ENCODE measurements around the gene PITPNC1.
"Not testable (repeated sequence)": the region's sequence is repeated elsewhere in the genome, so short reads cannot be mapped to it uniquely, and the experiment has no call there.

PITPNC1 gene

GRCh38 chr17:67479148-67479547 is 102.1 kb downstream of the PITPNC1 start:
- DNase-seq (ENCODE audit: low read depth): no peak
- no peak for TF ChIP-seq CTCF (conservative IDR thresholded peaks at IDR 0.05; ENCODE audit: low read depth, low read length)

GRCh38 chr17:67480959-67481358 is 103.9 kb downstream of the PITPNC1 start:
- not testable (repeated sequence) for H3K4me3 ChIP-seq (ENCODE audit: low read depth, low read length); DNase-seq (ENCODE audit: low read depth)

More at GRCh38 chr17:67479148-67479547, 102.1 kb downstream of the PITPNC1 start:
- no peak overlapping the region for H3K4me3 ChIP-seq (ENCODE audit: low read depth, low read length)

- no peak overlapping the region for H3K4me3 ChIP-seq (ENCODE audit: low read depth, low read length)
- no peak for TF ChIP-seq CTCF (conservative IDR thresholded peaks at IDR 0.05; ENCODE audit: low read depth, low read length)
- DNase-seq (ENCODE audit: low read depth): peak; percentile 65
Measured at GRCh38 chr17:67481808-67482207, 104.7 kb downstream of the PITPNC1 start.

- no peak overlapping the region for H3K4me3 ChIP-seq (ENCODE audit: low read depth, low read length)
- no peak for DNase-seq (ENCODE audit: low read depth)
- no peak for TF ChIP-seq CTCF (conservative IDR thresholded peaks at IDR 0.05; ENCODE audit: low read depth, low read length)
Measured at GRCh38 chr17:67482764-67483163, 105.7 kb downstream of the PITPNC1 start.

- H3K4me3 ChIP-seq (ENCODE audit: low read depth, low read length): no peak overlapping the region
- TF ChIP-seq CTCF (conservative IDR thresholded peaks at IDR 0.05; ENCODE audit: low read depth, low read length): no peak
- no peak for DNase-seq (ENCODE audit: low read depth)
Measured at GRCh38 chr17:67484261-67484660, 107.2 kb downstream of the PITPNC1 start.

- no peak for DNase-seq (ENCODE audit: low read depth)
- no peak overlapping the region for H3K4me3 ChIP-seq (ENCODE audit: low read depth, low read length)
- no peak for TF ChIP-seq CTCF (conservative IDR thresholded peaks at IDR 0.05; ENCODE audit: low read depth, low read length)
Measured at GRCh38 chr17:67485666-67486065, 108.6 kb downstream of the PITPNC1 start.

GRCh38 chr17:67487506-67487905 is 110.4 kb downstream of the PITPNC1 start:
- no peak overlapping the region for H3K4me3 ChIP-seq (ENCODE audit: low read depth, low read length)
- TF ChIP-seq CTCF (conservative IDR thresholded peaks at IDR 0.05; ENCODE audit: low read depth, low read length): no peak
- DNase-seq (ENCODE audit: low read depth): peak; percentile 23

GRCh38 chr17:67488161-67488560 is 111.1 kb downstream of the PITPNC1 start:
- TF ChIP-seq CTCF (conservative IDR thresholded peaks at IDR 0.05; ENCODE audit: low read depth, low read length): no peak
- no peak for DNase-seq (ENCODE audit: low read depth)

More at GRCh38 chr17:67488161-67488560, 111.1 kb downstream of the PITPNC1 start:
- H3K4me3 ChIP-seq (ENCODE audit: low read depth, low read length): no peak overlapping the region

All from choroid plexus epithelial cell (primary cell).